HS-27A (cell line): ENCODE data around the gene DDA1.
"Not testable (repeated sequence)": the region's sequence is repeated elsewhere in the genome, so short reads cannot be mapped to it uniquely, and the experiment has no call there.

ENCODE experiments used
- DNase-seq: peaks from one replicate; pipeline ENCODE4 v3.0.0-alpha.2; 2012; ENCODE audit warnings: low read depth, missing footprints

DDA1 gene

DNA sequence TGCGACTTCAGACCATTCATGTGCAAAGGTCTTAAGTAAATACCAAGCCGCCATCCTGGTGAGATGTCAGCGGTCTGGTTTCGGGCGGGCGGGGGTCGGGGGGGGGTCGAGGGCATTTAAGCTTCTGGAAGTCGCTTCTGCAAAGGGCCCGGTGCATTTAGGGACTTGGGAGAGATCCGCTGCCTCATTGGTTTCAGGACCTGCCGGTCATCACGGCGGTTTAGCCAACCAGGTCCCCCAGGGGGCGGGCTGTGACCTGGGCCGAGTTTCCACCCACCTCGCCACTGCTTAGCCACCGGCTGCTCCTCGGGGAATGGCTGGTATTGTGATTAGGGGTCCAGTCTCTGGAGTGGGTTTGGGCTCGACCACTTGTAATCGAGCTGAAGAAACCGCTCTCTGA lies 19.9 kb upstream of the DDA1 start:
- no peak for DNase-seq

DNA sequence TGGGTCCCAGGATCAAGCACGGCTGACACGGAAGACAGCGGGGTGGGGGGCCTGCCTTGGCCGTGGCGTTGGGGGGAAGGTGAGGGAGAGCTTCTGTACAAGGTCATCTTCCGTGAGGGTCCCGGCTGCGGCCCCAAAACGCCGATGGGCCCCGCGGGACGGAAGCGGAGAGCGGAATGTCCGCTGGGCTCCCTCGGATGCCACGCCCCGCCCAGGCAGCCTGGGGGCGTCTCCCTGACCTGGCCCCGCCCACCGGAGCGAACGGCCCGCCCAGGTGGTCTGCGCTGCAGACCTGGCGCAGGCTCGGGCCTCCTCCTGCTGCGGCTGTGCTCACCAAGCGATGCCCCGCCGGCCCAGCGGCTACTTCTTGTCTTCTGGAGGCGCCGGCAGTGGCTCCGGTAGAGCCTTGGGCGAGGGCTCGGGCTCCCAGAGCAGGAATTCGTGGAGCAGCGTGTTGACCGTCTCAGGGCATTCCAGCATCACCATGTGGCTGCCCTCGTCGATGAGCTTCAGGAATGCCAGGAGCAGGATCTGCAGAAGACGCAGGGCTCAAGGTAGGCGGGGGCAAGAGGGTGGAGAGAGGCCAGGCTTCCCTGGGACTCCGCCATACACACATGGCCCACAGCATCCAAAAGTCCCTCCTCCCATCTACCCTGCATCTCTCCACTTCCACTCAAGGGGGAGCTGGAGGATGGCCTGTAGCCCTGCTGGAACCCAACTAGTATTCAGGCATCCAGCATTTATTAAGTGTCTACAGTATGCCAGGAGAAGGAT lies 16.9 kb upstream of the DDA1 start:
- DNase-seq, result no peak

DNA sequence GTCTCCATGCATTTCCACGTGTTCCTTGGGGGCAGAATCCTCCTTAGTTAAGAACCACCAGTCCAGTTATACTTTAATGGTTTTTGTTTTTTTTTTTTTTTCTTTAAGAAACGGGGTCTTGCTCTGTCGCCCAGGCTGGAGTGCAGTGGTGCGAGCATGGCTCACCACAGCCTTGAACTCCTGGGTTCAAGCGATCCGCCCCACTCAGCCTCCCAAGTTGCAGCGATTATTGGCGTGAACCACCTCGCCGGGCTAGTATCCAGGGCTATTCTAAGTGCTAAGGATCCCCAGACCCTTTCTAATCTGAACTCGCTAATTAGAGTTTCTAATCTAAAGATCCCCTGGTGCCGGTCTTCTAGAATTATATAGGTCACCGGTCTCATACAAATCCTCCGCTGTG lies 15.8 kb upstream of the DDA1 start:
- no peak for DNase-seq

DNA sequence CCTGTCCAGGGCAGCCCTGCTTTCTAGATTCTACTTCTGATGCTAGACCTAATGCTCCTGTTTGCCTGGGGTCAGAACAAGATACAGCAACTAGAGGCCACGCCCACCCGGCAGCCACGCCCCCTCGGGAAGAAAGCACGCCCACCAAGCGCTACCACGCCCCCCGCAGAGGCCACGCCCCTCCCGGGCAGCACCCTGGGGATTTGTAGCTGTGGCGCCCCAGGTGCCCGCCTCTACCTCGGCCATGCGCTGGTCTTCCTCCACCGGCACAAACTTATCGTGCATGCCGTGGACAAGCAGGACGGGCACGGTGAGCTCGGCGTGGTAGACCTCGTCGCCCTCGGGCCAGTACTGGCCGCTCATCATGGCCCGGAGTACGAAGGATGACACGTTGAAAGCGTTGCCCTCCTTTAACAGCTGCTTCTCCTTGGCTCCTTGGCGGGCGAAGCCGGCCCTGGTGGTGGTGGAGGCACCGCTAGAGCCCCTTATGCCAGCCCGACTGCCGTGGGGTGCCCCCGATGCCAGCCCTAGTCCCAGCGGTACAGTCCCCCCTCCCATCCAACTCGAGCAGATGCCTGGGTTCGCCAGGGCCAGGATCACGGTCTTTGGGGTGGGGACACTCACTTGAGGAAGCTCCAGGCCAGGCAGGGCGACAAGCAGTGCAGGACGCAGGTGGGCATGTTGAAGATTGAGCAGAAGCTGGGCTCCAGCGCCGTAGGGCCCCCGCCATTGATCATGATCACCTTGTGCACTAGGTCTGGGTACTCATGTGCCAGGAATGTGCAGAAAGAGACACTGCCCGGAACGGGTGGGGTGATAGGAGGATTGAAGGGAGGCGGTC lies 15.1 kb upstream of the DDA1 start:
- DNase-seq, result no peak

DNA sequence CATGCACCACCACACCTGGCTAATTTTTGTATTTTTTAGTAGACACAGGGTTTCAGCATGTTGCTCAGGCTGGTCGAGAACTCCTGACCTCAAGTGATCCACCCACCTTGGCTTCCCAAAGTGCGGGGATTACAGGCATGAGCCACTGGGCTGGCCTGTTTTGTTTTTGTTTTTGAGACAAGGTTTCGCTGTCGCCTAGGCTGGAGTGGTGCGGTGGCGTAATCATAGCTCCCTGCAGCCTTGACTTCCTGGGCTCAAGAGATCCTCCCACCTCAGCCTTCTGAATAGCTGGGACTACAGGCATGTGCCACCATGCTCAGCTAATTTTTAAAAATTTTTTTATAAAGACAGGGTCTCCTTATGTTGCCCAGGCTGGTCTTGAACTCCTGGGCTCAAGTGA lies 13.8 kb upstream of the DDA1 start:
- not testable (repeated sequence) for DNase-seq

DNA sequence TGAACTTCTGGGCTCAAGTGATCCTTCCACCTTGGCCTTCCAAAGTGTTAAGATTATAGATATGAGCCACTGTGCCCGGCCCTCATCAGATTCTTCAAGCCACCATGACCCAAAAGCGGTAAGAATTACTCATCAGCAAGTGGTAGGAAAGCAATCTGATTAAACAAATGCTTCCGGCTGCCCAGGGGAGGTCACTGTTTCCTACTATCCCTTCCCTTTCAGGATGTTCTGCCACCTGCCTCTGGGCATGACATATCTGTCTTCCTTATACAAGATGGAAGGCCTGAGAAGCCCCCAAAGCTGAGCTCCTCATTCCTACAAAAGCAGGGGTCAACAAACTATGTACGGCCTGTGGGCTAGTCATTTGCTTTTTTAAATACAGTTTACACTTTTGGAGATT lies 13.1 kb upstream of the DDA1 start:
- DNase-seq, result no peak

DNA sequence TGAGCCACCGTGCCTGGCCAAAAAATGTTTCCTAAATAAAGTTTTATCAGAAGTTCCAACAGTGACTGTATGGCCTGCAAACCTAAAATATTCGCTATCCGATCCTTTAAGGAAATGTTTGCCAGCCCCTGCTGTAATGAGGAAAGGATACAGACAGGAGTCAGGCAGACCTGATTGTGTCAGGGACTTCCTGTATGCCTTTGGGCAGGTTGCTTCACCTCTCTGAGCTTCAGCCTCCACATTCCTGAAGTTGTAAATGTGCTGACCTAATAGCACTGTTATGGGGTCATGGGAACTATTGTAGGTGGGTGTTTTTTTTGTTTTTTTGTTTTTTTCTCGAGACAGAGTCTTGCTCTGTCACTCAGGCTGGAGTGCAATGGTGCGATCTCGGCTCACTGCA lies 12.4 kb upstream of the DDA1 start:
- no peak for DNase-seq

DNA sequence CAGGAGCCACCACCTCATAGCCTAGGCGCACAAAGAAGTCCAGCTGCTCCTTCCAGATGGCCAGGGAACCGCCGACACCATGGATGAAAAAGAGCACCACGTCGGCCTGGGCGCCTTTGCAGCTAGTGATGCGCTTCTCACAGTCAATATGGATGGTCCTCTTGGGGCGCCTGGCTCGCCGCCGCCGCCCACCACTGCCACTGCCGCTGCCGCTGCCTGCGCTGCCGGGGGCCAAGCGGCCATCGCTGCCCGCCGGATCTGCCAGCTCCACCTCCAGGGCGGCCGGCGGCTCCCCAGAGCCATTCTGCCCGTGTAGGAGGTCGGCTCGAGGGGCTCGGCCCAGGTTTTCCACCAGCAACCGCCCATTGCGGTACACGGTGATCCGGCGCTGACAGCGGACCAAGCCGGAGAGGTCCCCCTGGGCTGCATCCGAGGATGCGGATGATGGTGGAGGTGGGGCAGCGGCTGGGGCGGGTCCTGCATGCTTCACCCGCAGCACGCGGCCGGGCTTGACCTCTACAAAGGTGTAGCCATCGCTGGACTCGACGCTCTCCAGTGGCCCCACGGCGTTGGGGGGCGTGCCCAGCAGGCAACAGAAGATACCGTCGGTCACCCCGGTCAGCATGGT lies 8.3 kb upstream of the DDA1 start:
- no peak for DNase-seq

DNA sequence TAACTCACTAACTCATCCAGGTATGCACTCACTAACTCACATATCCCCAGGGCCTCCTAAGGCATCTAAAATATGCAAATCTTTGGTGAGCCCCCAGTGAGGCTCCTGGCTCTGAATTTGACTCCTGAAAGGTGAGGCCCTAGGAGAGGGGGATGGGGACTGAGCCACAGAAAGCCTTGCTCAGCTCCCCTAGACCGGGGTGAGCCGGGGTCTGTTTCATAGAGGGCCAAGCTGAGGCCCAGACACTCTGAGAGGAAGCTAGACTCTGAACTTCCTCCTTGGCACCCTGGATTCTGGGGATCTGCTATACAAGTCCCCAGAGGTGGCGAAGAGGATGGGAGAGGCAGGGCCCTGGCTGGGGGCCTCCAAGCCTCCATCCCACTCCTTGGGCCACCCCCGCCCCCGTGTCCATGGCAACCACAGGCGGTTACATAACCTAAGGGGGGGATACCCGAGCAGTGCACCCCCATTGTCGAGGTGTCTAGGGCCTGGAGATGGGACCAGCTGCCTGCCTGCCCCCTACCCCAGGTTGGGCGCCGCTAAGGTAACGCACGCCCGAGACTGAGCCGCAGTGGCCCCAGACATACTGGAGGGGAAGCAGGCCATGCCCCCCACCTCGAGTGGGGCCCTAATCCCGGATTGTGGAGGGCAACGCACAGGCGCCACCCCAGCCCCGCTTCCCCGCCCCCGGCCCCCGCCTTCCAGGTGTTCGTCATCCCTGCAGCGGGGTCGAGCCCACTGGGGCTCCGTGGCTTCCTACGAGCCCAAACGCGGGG lies 6.8 kb upstream of the DDA1 start:
- DNase-seq, result no peak

DNA sequence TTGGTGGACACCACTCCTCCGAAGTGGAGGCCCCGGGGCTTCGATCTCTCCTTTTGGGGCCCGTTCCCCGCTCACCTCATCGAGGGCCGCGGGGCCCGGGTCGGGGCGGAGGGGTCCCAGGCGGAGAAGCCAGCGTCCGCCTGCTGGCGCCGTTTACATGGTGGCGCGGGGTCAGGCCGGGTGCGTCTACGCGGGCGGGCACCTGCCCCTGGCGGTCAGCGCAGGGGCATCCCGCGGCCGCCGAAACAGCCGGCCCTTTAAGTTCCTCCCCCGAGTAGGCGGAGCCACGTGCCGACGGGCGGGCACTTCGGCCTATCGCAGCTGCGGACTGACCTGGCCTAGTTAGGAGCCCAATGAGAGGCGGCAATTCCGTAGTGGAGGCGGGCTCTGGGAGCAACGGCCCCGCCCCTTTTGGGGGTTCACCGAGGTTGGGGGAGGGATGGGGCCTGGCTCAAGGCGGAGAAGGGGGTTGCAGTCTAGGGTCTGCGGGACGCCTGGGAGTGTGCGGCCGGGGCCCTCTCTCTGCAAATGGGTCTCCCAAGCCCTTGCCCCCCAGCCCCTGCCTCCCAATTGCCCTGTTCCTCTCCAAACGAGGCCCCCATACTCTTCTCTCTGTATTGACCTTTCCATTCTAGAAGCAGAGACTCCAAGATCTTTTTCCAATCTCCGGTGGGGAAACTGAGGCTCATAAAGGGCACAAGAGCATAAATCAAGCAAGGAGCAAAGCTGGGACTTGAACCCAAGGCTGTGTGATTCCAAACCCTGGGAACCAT lies 6.0 kb upstream of the DDA1 start, which contains the start of gene ABHD8:
Gene ABHD8, minus strand, starts transcription at position 259 of the 773 bp plus-strand sequence. CDS start 1,809 bp downstream, outside the sequence.
- DNase-seq, result peak; percentile 78

DNA sequence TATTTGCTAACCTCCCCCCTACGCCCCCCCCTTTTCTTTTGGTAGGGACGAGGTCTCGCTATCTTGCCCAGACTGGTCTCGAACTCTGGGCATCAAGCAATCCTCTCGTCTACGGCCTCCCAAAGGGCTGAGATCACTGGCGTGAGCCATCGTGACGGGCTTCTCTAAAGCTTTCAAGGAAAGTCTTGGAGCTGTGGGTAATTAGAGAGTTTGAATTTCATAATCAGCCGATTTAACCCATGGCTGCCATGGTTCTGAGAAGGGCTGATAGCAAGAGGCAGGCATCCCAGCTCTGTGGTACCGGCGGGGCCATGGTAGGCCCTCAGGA lies 5.5 kb upstream of the DDA1 start:
- no peak for DNase-seq

DNA sequence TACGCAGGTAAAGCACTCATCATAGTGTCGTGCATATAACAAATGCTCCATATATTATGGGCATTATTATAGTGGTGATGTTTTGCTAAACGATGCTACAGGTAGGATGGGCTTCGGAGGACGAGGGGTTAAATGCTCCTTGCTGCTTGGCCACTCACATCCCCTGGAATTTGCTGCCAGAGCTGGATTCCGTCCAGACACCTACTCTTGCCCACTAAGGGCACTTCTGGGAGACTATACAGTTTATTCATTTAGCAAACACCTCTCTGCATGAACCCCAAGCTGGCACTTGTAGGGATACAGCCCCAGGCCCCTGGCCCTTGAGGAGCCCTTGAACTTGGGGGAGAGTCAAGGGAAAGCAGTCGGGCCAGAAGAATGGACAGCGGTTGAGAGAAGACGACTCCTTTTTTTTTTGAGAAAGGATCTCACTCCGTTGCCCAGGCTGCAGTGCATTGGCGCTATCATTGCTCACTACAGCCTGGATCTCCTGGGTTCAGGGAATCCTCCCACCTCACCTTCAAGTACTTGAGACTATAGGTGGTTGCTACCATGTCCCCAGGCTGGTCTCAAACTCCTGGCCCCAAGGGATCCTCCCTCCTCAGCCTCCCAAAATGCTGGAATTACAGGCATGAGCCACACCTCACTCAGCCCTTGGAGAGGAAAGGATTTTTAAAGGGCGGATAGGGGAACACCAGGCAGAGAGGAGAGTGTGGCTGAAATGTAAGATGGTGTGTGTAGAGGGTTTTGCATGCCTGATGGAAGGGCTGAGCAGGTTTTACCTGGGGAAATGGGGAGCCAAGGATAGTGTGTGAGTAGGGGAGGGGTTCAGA lies 4.8 kb upstream of the DDA1 start:
- no peak for DNase-seq

DNA sequence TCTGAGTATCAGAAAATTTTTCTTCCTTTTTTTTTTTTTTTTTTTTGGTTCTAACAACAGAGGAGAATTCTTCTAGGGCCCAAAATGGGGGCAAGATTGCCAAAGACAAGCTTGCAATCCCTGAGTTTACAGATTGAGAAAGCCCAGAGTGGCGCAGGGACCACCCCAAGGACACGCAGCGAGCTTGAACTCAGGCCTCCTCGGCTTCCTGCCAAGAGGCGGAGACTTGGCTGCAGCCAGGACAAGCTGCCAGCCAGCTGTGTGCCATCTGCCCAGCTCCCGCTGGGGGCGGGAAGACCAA lies 4.2 kb upstream of the DDA1 start:
- no peak for DNase-seq

DNA sequence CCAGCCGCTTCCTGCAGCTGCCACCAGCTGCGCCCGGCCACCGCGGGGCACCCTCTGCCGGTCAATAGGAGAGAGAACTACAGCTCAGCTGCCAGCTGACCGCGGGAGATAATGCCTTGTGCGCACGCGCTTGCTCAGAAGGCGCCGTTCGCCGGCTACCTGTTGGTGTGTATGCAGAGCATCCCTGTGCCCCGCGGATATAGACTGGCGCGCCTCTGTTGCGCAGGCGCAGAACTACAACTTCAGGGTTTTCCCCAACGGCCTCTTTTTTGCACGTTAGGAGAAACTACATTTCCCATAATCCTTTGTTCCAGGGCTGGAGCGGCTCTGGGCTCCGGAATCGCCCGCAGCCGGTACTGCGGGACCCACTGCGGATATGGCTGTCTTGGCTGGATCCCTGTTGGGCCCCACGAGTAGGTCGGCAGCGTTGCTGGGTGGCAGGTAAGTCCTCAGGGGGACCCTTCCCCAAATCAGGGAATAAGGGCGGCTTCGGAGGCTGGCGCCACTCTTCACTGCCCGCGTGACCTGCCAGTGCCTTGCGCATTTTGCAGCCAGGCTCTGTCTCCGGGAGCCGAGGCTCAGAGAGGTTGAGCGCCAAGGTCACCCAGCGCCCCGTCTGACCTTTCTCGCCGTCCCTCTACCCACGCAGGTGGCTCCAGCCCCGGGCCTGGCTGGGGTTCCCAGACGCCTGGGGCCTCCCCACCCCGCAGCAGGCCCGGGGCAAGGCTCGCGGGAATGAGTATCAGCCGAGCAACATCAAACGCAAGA lies 3.7 kb upstream of the DDA1 start, which contains the start of gene MRPL34:
Gene MRPL34, plus strand, starts transcription at position 356 of the 768 bp plus-strand sequence. Its CDS starts 21 bp downstream, at position 377.
- DNase-seq, result peak; percentile 95

DNA sequence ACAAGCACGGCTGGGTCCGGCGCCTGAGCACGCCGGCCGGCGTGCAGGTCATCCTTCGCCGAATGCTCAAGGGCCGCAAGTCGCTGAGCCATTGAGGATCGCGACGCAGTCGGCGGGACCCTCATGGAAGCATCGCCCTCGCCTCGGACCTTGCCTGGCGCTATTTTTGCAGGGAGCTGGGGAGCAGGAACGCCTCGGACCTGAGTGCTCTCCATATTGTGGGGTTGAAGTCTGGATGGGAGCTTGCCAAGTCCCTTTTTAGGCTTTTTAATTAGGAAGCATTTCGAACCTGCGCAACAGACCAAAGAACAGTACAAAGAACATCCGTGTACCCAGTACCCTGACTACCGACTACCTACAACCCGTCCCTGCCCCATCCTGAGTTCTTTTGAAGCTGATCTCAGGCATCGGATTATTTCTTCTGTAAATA lies 3.1 kb upstream of the DDA1 start:
- no peak for DNase-seq

DNA sequence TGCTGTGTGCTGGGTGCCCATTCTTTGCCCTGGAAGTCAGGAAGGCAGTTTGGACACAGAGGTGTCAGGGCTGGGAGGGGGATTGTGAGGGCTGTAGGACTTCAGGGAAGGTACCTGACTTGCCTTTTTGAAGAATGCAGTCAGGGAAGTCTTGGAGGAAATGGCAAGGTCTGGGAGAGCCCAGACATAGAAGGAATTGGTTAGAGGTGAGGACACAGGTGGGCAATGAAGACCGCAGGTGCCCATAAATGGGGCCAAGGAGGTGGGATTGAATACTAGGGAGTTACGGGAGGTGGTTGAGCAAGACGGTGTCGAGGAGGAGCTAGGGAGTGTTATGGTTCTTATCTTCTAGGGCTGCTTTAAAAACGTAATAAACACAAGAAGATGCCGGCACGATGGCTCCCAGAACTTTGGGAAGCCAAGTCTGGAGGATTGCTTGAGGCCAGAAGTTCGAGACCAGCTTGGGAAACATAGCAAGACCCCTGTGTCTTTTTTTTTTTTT lies 1.4 kb upstream of the DDA1 start:
- DNase-seq, result no peak

DNA sequence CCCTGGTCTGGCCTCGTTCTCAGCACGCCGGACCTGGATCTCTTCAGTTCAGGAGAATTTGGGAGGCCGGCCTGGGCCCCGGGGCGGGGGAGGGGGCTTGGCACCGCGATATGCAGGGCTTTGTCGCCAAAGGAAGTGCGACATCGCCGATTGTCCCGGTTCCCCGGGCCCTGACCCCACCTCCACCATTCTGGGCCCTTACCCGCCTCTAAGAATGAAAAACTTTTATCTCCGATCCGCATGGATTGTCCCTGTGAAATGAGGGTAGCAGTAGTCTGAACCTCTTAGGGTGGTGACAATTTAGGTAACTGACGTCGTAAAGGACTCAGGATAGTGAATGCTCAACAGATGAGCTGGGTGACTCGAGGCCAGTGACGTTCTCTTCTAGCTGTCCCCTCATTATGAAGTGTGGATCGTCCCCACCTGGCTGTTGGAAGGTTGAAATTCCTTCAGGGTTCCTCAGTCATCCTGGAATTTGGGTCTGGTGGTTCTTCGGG lies 650 bp downstream of the DDA1 start:
- DNase-seq, result no peak

DNA sequence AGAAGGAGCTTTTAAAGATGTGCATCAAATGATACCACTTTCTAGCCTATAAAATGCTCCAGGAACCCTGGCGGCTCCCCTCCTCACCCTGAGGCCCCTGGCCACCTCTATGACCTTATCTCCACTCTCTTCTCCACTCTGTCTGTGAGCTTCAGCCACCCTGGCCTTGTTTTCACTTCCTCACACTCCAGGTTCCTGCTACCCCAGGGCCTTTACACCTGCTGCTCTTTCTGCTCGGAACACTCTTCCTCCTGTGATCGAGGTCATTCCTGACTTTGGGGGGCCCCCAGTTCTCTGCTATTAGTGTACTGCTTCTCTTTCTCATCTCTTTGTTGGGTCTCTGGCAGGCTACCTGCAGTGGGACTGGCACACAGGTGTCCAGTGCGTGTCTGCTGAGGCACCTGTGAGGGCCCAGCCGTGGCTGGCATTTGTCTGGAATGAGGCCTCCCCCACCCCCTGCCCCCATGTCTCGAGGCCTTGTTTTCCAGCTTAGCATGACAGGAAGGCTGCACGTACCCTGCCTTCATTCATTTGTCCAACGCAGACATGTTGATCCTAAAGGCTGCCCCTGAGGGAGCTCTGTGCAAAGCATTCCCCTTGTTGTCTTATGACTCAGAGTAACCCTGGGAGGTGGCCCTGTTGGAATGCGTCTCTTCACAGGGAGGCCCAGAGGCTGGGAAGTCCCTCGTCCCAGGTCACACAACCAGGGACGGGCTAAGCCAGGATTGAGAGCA lies 2.3 kb downstream of the DDA1 start:
- DNase-seq, result no peak
